HepG2 (cell line): ENCODE measurements around the gene PFAS. TPM values are rescaled to one million over a fixed set of nuclear protein-coding genes. Genes with fewer than 3 reads are reported as not detected.

Experiments used
- CREM ChIP-seq, 2 experiments: sonication (generic) in 1 of 2; formaldehyde crosslinking in 1 of 2; IDR thresholded peaks; 2 replicates each; pipeline versions ENCODE4 v1.4.0 to v1.6.1; 2016 to 2020; ENCODE audit warnings: antibody characterized with exemption in 1 of 2, mild to moderate bottlenecking in 1 of 2, missing genetic modification reagents in 1 of 2
- FLYWCH1 ChIP-seq: sonication (generic); formaldehyde crosslinking; IDR thresholded peaks from 2 replicates; pipeline ENCODE4 v1.8.1; 2023; ENCODE audit warnings: mild to moderate bottlenecking, missing genetic modification reagents
- FOXK2 ChIP-seq: fragments of 450-650 bp; IDR thresholded peaks from 2 replicates; pipeline ENCODE4 v1.6.1; 2016
- GMEB1 ChIP-seq: sonication (generic); formaldehyde crosslinking; IDR thresholded peaks from 2 replicates; pipeline ENCODE4 v1.5.1; 2020; ENCODE audit warnings: missing genetic modification reagents, mild to moderate bottlenecking, borderline replicate concordance
- HMGA1 ChIP-seq: sonication (generic); formaldehyde crosslinking; conservative IDR thresholded peaks from 2 replicates; pipeline ENCODE4 v1.4.0; 2020; ENCODE audit warnings: missing genetic modification reagents
- HNF1A ChIP-seq, 2 experiments: sonication (generic) in 1 of 2; formaldehyde crosslinking in 1 of 2; IDR thresholded peaks; 2 replicates each; pipeline versions ENCODE4 v1.4.0 to v1.6.1; 2016 to 2020; ENCODE audit warnings: borderline replicate concordance in 1 of 2, low read depth in 1 of 2, mild to moderate bottlenecking in 1 of 2, missing genetic modification reagents in 1 of 2
- KDM6A ChIP-seq: IDR thresholded peaks from 2 replicates; pipeline ENCODE4 v1.6.1; 2016; ENCODE audit warnings: low read depth
- LCORL ChIP-seq, 2 experiments: fragments of 450-650 bp in 1 of 2; sonication (generic) in 1 of 2; formaldehyde crosslinking in 1 of 2; IDR thresholded peaks; 2 replicates each; pipeline versions ENCODE4 v1.5.0 to v1.6.1; 2017 to 2020; ENCODE audit warnings: antibody characterized with exemption in 1 of 2, missing genetic modification reagents in 1 of 2
- MAZ ChIP-seq, 2 experiments: sonication (generic) in 1 of 2; formaldehyde crosslinking in 1 of 2; IDR thresholded peaks; 2 replicates each; pipeline versions ENCODE4 v1.5.0 to v1.6.1; 2012 to 2020; ENCODE audit warnings: low read depth in 2 of 2, mild to moderate bottlenecking in 2 of 2, borderline replicate concordance in 1 of 2, improper control_type of control experiment in 1 of 2, low read length in 1 of 2, missing genetic modification reagents in 1 of 2, moderate library complexity in 1 of 2
- MTF2 ChIP-seq: sonication (generic); formaldehyde crosslinking; IDR thresholded peaks from 2 replicates; pipeline ENCODE4 v1.5.0; 2020; ENCODE audit warnings: missing genetic modification reagents, borderline replicate concordance
- RAD21 ChIP-seq: fragments of 450-650 bp; formaldehyde crosslinking; IDR thresholded peaks from 2 replicates; pipeline ENCODE4 v1.5.0; 2020; ENCODE audit warnings: mild to moderate bottlenecking
- THAP7 ChIP-seq: sonication (generic); formaldehyde crosslinking; IDR thresholded peaks from 2 replicates; pipeline ENCODE4 v1.8.1; 2023; ENCODE audit warnings: mild to moderate bottlenecking, missing genetic modification reagents
- THAP9 ChIP-seq: sonication (generic); formaldehyde crosslinking; IDR thresholded peaks from 2 replicates; pipeline ENCODE4; 2020; ENCODE audit warnings: missing genetic modification reagents, mild to moderate bottlenecking, borderline replicate concordance
- ZBTB7B ChIP-seq: sonication (generic); formaldehyde crosslinking; IDR thresholded peaks from 2 replicates; pipeline ENCODE4 v1.4.0; 2020; ENCODE audit warnings: missing genetic modification reagents
- ZNF367 ChIP-seq: sonication (generic); formaldehyde crosslinking; IDR thresholded peaks from 2 replicates; pipeline ENCODE4 v1.4.0; 2020; ENCODE audit warnings: missing genetic modification reagents, borderline replicate concordance
- ZNF530 ChIP-seq: sonication (generic); formaldehyde crosslinking; IDR thresholded peaks from 2 replicates; pipeline ENCODE4 v1.5.0; 2020; ENCODE audit warnings: low read depth, mild to moderate bottlenecking, missing genetic modification reagents
- ZNF615 ChIP-seq: sonication (generic); formaldehyde crosslinking; IDR thresholded peaks from 2 replicates; pipeline ENCODE4 v1.5.0; 2020; ENCODE audit warnings: mild to moderate bottlenecking, missing genetic modification reagents, borderline replicate concordance
- polyA plus RNA-seq, 8 experiments: library from polyadenylated mRNA; depleted of rRNA in 3 of 8; stranded (reverse) in 7 of 8; unstranded in 1 of 8; fragments of >200 nt; fragmentation: Illumina TruSeq in 4 of 8; extraction: Trizol in 4 of 8; gene quantifications; 2 replicates each; pipeline versions ENCODE4 v1.2.1 to v1.2.3, GENCODE V29; 2011 to 2016; ENCODE audit warnings: low read depth in 4 of 8, missing spikeins in 1 of 8, mixed read lengths in 1 of 8; ENCODE audit not compliant: insufficient read depth in 1 of 8
- total RNA-seq, 5 experiments: library from RNA; depleted of rRNA; stranded (reverse); fragments of >200 nt; fragmentation: Illumina TruSeq; extraction: Trizol; gene quantifications; 2 replicates each; pipeline ENCODE4 v1.2.3, GENCODE V29; 2016; ENCODE audit warnings: low read depth in 1 of 5

The PFAS gene
- total and polyA plus RNA-seq, 2 of the 13 experiments (the other 11 are each of a cell fraction or from before 2014, with no cell fraction given), result 49.4 to 58.2 TPM

- TF ChIP-seq THAP9 (CRISPR knock-in tag) (peak; percentile 72; the same call in 1 of the 2 replicates), HNF1A (IDR thresholded peaks at IDR 0.05; ENCODE audit: low read depth) (no peak), HNF1A (CRISPR knock-in tag; IDR thresholded peaks at IDR 0.05; ENCODE audit: borderline replicate concordance) (peak; percentile 40; the same call in 1 of the 2 replicates), FLYWCH1 (no peak), RAD21 (no peak), ZNF367 (CRISPR knock-in tag) (no peak), MTF2 (no peak), ZNF530 (no peak), ZNF615 (CRISPR knock-in tag) (no peak), ZBTB7B (CRISPR knock-in tag) (no peak), GMEB1 (CRISPR knock-in tag) (peak; percentile 52; the same call in 1 of the 2 replicates), CREM (IDR thresholded peaks at IDR 0.05) (peak; percentile 99), CREM (CRISPR knock-in tag; IDR thresholded peaks at IDR 0.05) (peak; percentile 90), KDM6A (no peak), HMGA1 (CRISPR knock-in tag) (no peak), THAP7 (CRISPR knock-in tag) (no peak), FOXK2 (no peak), MAZ (IDR thresholded peaks at IDR 0.05; ENCODE audit: borderline replicate concordance, low read depth, low read length) (peak; percentile 65; the same call in 1 of the 2 replicates), MAZ (CRISPR knock-in tag; IDR thresholded peaks at IDR 0.05; ENCODE audit: low read depth) (peak; percentile 63), LCORL (IDR thresholded peaks at IDR 0.05) (no peak), LCORL (CRISPR knock-in tag; IDR thresholded peaks at IDR 0.05) (0 out of 2 replicates have a peak, but pooled peaks have one; percentile 11)
These were observed at the start of gene PFAS (continued) for GRCh38 chr17:8248751-8249607.
